GM12878 (cell line): ENCODE measurements around the gene RPL5.

Experiments
- EP300 ChIP-seq, 2 experiments: fragments of 150-350 bp in 1 of 2; IDR thresholded peaks; 2 replicates each; pipeline ENCODE4 v1.6.1; 2011 to 2012; ENCODE audit warnings: low read depth in 2 of 2, low read length in 2 of 2, borderline replicate concordance in 1 of 2, improper control_type of control experiment in 1 of 2, inconsistent platforms in 1 of 2; ENCODE audit not compliant: control insufficient read depth in 1 of 2
- ESRRA ChIP-seq: IDR thresholded peaks from 2 replicates; pipeline ENCODE4 v1.6.1; 2012; ENCODE audit warnings: mild to moderate bottlenecking, low read length, improper control_type of control experiment
- FOXM1 ChIP-seq: IDR thresholded peaks from 2 replicates; pipeline ENCODE4 v1.6.1; 2012; ENCODE audit warnings: low read depth, mild to moderate bottlenecking, inconsistent platforms, low read length, moderate library complexity
- GABPA ChIP-seq: IDR thresholded peaks from 2 replicates; pipeline ENCODE4 v1.6.1; 2014; ENCODE audit warnings: antibody characterized with exemption, low read depth, mild to moderate bottlenecking, inconsistent platforms
- POLR2A ChIP-seq: IDR thresholded peaks from 2 replicates; pipeline ENCODE4 v1.6.1; 2011; ENCODE audit warnings: low read depth, mild to moderate bottlenecking, low read length
- RBBP5 ChIP-seq: fragments of 200-600 bp; sonication (generic); conservative IDR thresholded peaks from 2 replicates; pipeline ENCODE4 v1.6.1; 2016
- STAT3 ChIP-seq: IDR thresholded peaks from 2 replicates; pipeline ENCODE4 v1.6.1; 2011; ENCODE audit warnings: low read depth, low read length, improper control_type of control experiment
- ZNF217 ChIP-seq: fragments of 450-650 bp; IDR thresholded peaks from 2 replicates; pipeline ENCODE4 v1.6.1; 2017; ENCODE audit warnings: antibody characterized with exemption, mild to moderate bottlenecking
- TF ChIP-seq, protein P1 (sequence below), 3 experiments: IDR thresholded peaks in 2 of 3; conservative IDR thresholded peaks in 1 of 3; 2 replicates each; pipeline ENCODE4 v1.5.1; 2011; ENCODE audit warnings: low read depth in 3 of 3, low read length in 3 of 3, mild to moderate bottlenecking in 3 of 3, control low read depth in 2 of 3, moderate library complexity in 2 of 3, inconsistent platforms in 1 of 3, mixed read lengths in 1 of 3; ENCODE audit not compliant: control insufficient read depth in 2 of 3, insufficient read depth in 1 of 3; ENCODE audit errors: extremely low read depth in 1 of 3
- TF ChIP-seq, protein P2 (sequence below): IDR thresholded peaks from 2 replicates; pipeline ENCODE4 v1.6.1; 2011; ENCODE audit warnings: borderline replicate concordance, low read depth, mild to moderate bottlenecking, moderate library complexity, mixed read lengths, low read length; ENCODE audit not compliant: insufficient read depth; ENCODE audit errors: extremely low read length

DNA sequence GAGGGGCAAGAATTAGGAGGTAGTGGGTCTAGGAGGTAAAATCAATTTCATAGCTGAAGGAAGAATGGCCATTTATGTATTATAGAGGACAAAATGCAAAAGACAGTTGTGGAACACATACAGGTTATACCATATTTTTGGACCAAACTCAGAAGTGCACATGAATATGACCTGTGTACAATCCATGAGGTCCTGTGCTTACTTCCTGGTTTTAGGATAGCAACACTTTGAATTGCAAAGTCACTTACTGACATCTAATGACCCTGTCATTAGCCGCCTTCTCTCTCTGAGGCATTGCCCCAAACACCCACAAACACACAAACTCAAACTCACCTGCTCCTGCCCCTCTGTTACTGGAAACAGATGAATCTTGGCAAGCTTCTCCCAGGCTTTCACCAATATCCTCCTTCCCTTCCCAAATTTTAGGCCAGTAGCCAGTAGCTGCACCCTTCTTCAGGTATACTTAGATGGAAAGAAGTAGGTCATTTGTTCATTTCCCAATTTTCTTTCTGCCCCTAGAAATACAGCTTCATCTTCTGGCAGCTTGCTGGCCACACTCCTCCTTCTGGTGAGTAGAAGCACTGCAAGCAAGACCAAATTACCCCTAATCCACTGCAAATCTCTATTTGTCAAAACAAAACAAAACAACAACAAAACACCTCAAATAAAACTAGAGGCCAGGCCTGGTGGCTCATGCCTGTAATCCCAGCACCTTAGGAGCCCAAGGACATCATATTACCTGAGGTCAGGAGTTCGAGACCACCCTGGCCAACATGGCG, 13.7 kb upstream of the RPL5 start:
- TF ChIP-seq RBBP5 = no peak
- TF ChIP-seq FOXM1 = no peak
- TF ChIP-seq, protein P1, sequence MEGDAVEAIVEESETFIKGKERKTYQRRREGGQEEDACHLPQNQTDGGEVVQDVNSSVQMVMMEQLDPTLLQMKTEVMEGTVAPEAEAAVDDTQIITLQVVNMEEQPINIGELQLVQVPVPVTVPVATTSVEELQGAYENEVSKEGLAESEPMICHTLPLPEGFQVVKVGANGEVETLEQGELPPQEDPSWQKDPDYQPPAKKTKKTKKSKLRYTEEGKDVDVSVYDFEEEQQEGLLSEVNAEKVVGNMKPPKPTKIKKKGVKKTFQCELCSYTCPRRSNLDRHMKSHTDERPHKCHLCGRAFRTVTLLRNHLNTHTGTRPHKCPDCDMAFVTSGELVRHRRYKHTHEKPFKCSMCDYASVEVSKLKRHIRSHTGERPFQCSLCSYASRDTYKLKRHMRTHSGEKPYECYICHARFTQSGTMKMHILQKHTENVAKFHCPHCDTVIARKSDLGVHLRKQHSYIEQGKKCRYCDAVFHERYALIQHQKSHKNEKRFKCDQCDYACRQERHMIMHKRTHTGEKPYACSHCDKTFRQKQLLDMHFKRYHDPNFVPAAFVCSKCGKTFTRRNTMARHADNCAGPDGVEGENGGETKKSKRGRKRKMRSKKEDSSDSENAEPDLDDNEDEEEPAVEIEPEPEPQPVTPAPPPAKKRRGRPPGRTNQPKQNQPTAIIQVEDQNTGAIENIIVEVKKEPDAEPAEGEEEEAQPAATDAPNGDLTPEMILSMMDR (IDR thresholded peaks at IDR 0.05 in 2 of 3, conservative IDR thresholded peaks at IDR 0.05 in 1 of 3; ENCODE audit: control insufficient read depth in 2 of 3, extremely low read depth in 1 of 3, insufficient read depth in 1 of 3, low read depth in 3 of 3, low read length in 3 of 3) = peak; percentile 62 to 86 (median 77)
- no peak for TF ChIP-seq STAT3
- no peak for TF ChIP-seq POLR2A
- no peak for TF ChIP-seq GABPA
- TF ChIP-seq EP300 (IDR thresholded peaks at IDR 0.05; ENCODE audit: borderline replicate concordance in 1 of 2, control insufficient read depth in 1 of 2, low read depth in 2 of 2, low read length in 2 of 2) = no peak
- no peak for TF ChIP-seq ZNF217
- TF ChIP-seq, protein P2, sequence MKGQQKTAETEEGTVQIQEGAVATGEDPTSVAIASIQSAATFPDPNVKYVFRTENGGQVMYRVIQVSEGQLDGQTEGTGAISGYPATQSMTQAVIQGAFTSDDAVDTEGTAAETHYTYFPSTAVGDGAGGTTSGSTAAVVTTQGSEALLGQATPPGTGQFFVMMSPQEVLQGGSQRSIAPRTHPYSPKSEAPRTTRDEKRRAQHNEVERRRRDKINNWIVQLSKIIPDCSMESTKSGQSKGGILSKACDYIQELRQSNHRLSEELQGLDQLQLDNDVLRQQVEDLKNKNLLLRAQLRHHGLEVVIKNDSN = no peak
- no peak for TF ChIP-seq ESRRA
